NOMO-1 treated with DMSO at 0.1 percent for 48 hours (cell line): ENCODE results near the gene PRKG1.

Experiments
- DNase-seq: peaks from one replicate; lab custom pipeline; 2025; ENCODE audit not compliant: unreplicated experiment; lab: John Stamatoyannopoulos, UW

PRKG1 gene

DNA sequence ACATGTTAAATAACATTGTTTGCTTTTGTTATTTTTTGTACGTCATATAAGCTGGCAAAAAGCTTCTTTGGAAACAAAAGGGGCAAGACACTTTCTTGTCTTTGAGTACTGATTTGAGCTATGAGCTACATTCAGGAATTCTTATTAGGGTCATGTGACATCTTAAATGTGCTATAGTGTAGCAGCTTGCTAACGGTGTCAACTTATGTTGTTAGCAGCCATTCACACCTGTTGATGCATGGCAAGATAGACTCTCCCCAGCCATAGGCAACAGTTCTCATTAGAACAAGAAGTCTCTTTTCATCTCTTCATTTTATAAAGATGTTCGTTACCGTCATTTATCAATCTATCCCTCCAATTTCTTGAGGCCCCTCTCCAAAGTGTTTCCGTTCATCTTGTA, 411.4 kb downstream of the PRKG1 start:
- no peak for DNase-seq

DNA sequence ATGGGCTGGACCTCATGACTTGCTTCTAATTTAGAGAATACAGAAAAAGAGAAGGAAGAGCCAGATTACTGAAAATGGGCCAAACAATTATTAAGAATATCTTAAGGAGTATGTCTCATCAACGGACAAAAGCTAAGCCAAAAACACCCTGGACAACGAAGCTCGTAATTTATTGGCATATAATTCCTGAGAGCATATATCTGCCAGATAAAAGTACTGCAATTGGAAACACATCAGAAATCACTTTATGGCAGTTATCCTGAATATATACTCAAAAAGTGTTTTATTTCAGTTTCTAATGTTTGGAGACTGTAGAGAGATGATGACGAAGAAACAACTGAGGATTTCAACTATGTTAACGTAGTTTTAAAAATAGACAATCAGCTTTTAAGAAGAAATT, 413.3 kb downstream of the PRKG1 start:
- DNase-seq, result no peak

GRCh38 chr10:51488766-51489408, 414.6 kb downstream of the PRKG1 start:
- no peak for DNase-seq

GRCh38 chr10:51498424-51498823, 424.1 kb downstream of the PRKG1 start:
- no peak for DNase-seq

DNA sequence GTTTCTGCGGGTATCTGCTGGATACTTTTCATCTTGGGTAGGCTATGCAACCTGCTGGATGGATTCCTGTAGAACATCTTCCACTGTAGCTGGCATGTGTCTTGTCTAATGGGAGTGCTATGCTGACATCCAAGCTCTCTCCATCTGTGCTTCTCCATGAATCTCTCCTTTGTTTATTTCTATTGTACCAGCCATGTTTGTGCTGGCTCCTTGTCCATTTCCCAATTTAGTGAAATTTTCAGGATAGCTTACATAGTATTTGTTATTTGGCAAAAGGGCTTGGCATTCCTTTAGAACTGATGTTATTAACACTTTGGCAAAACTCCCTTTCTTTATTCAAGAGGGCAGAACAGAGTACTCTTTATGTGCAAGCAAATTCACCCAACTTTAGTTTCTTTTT, 427.1 kb downstream of the PRKG1 start:
- no peak for DNase-seq

GRCh38 chr10:51502124-51502523, 427.8 kb downstream of the PRKG1 start:
- no peak for DNase-seq

- no peak for DNase-seq
Observed at GRCh38 chr10:51503378-51503777, 429.1 kb downstream of the PRKG1 start.

GRCh38 chr10:51507476-51507875, 433.2 kb downstream of the PRKG1 start:
- DNase-seq, result no peak

- no peak for DNase-seq
Observed at GRCh38 chr10:51508156-51508555, 433.9 kb downstream of the PRKG1 start.

DNA sequence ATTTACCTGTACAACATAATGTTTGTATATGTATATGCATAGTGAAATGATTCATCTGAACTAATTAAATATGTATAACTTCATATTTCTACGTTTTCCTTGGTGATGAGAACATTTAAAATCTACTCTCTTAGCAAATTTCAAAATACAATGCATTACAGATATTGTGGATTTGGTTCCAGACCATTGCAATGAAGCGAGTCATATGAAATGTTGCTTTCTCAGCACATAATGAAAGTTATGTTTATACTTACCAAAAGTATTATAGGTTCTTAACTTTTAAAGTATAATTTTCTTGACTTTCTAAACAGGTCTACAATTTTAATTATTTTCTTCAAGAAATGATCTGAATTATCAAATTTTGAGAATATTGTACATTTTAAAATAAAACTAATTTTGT, 435.9 kb downstream of the PRKG1 start:
- DNase-seq, result no peak

- no peak for DNase-seq
Observed at GRCh38 chr10:51521605-51522004, 447.3 kb downstream of the PRKG1 start.

DNA sequence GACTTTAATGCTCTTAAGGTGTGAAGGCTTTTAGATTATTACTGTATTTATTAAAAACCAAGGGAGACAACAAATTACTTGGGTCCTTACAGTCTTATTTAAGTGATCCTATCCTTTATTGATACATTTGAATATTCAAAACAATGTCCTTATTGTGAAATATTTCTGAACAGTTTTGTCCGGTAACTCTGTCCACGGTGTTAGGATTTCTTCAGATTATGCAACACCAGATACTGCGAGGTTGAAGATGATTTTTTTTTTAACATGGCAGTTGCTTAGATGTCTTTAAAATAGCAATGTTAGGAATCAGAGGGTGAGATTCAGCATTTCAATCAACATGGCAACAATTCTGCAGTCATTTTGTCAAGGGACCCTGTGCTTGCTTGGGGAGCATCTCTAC, 448.6 kb downstream of the PRKG1 start:
- DNase-seq, result no peak

GRCh38 chr10:51523440-51523839, 449.2 kb downstream of the PRKG1 start:
- no peak for DNase-seq

GRCh38 chr10:51524041-51524440, 449.8 kb downstream of the PRKG1 start:
- DNase-seq, result no peak

- DNase-seq, result no peak
Observed at GRCh38 chr10:51527522-51528219, 453.4 kb downstream of the PRKG1 start.

DNA sequence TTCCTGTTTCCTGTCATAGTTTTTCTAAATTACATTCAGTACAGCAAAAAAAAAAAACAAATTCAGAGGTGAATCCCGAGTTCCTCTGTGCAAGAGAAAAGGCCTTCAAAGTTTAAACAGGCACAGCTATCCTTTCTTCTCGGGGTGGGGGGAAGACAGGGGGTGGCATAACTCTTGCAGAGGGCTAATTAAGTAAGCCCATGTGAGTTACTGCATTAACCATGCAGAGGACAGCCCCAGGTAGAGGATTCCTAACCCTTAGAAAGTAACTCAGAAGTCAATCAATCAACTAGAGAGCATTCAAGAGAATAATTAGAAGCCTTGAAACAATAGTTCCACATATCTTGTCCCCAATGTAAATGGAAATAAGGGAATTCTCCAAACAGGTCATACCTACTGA, 454.2 kb downstream of the PRKG1 start:
- DNase-seq, result no peak

DNA sequence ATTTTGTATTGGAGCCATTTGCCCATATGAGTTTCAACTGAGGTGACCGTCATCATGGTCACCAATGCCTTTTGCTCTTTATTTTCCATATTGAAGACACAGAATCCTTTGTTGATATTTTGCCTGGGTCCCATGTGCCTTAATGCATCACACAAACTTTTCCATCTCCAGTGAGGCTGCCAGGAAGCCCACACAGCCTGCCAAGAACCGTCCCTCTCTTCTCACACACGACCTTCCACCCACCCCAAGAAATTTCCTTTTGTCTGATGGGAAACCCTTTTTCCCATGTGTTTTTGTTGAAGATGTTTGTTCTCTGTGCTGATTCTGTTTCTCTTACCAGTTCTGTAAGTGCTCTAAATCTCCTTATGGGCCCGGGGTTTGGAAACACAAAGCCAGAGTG, 456.3 kb downstream of the PRKG1 start:
- DNase-seq, result no peak

GRCh38 chr10:51532044-51532443, 457.8 kb downstream of the PRKG1 start:
- no peak for DNase-seq

DNA sequence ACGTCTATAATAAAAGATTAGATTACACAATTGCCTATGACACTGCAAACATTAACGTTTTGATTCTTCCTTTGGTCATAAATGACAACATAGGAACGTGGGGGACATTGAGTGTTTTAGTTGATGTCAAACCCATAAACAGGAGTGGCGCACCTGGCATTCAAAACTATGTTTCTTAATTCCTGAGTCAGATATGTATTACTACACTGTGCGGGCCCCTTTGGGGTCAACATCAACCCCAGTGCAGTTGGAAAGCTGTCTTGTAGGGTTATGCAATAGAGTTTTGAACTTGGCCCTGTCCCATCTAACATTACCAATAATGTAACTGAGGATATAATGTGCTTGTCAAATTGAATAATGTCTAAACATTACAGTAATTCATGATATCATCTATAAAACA, 468.6 kb downstream of the PRKG1 start:
- no peak for DNase-seq

DNA sequence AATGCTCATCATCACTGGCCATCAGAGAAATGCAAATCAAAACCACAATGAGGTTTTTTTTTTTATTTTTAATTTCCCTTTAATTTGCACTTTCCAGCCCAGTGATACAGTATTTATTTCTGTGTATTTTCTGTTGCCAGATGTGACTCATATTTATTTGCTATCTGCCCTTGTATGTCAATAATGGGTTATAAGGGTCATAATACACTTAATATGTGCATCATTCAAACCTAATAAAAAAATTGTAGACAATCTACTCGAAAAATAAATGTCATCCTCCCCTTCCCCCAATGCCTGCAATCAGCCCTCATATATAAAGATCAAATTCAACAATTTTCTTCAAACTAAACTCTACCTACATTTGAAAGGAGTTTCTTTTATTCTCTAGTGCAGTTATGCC, 470.6 kb downstream of the PRKG1 start:
- DNase-seq, result no peak

DNA sequence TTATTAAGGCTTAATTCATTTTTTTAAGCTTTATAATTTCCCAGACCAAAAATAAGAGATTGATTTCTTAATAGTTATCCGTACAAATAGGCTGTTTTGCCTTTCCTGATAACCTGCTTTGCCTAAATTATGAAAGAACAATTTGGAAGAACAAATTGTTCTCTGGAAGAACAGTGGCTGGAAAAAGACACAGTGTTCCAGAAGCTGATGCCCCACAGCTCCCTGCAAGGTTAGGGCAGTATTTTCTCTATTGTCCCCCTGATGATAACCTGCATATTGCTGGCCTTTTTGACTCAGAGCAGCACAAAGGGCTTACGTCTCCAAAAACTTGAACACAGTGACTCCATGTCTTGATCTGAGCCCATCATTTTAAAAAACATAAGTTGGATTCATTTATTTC, 473.7 kb downstream of the PRKG1 start:
- DNase-seq, result no peak

DNA sequence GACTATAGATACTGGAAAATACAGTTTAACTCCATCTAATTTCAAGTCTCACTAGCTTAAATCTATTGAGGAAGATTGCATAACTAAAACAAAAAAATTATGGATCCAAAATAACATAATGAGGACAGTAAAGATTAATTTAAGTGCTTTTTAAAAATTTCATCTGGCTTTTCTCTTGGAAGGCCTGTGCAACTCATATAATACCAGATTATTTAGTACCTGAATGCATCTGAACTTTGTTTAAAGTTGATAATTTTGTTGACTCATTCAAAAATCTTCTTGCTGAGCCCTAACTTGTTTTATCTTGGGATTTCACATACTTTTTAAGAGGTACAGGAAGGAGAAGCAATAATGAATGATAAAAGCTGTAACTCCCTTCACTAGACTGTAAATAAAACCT, 478.6 kb downstream of the PRKG1 start:
- DNase-seq, result no peak

DNA sequence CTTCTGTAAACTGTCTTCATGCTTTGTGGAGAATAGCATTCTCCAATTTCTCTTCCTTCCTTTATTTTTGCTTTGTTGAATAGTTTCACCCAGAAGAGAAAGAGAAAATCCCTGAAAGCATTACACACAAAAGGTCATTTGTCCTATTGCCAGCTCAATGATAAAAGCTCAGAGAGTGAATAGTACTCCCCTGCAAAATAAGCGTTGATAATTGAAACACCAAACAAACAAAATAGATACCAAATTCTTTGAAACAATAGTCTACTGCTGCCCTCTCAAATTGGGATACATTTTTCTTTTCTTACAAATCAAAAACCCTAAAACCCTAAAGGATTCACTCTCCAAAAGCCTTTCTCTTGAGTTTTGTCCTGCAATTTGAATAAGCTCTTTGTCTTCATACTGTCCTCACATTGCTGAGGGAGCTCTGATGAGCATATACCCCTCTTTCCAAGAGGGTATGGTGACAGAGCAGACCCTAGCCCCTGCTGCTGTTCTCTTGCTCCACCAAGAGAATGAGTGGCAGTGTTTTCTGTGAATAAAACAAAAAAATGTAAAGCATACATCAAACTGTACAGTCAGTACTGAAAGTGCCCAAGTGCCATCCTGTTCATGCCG, 490.7 kb downstream of the PRKG1 start:
- DNase-seq, result no peak
